ENCODE data around the gene NR2F1-AS1. TPM values are rescaled to one million over a fixed set of nuclear protein-coding genes. Genes with fewer than 3 reads are reported as not detected.

Gene NR2F1-AS1
- 5.2 TPM for total RNA-seq

DNA sequence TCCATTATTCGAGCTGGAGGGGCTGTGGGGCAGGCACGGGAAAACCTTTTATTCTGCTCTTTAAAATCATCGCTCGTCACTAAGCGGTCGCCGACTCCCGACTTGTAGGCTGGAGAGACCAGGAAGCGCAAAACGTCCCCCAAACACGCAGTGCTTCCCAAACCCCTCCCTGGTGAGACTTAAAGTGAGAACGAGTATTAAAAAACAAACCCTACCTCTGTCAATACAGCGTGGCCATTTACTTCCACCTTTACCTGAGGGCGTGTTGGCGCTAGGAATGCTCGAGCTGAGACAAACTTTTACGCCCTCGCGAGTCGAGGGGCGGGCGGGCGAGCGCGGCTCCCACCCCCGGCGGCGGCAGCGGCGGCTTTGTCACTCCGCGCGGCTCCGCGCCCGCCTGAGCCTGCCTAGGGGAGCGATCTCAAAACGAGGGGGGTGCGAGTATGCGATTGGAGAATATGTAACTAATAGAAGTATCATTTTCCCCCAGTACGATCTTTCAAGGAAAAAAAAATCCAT is at the start of gene NR2F1-AS1:
Gene NR2F1-AS1, minus strand, starts transcription at position 293 of the 519 bp plus-strand sequence.
- Histone ChIP-seq H3K4me1 (ENCODE audit: control insufficient read depth in 3 of 3, insufficient read depth in 3 of 3, low read length in 3 of 3) (peaks cover 20 to 27% (median 23%) of the 10 kb centered on the region in 3 donors), H3K27me3 (ENCODE audit: control insufficient read depth in 3 of 3, insufficient read depth in 3 of 3, low read length in 3 of 3) (peaks cover 17 to 65% (median 57%) of the 10 kb centered on the region in 3 donors), H3K9me3 (ENCODE audit: control insufficient read depth in 3 of 3, low read length in 3 of 3) (no peaks in the 10 kb centered on the region), H3K36me3 (ENCODE audit: control insufficient read depth in 3 of 3, insufficient read depth in 3 of 3, low read length in 3 of 3) (no peaks in the 10 kb centered on the region), H3K4me3 (ENCODE audit: low read length in 3 of 3) (peak within 1 kb of the TSS; percentile 64 to 80 (median 70)), H3K9ac (ENCODE audit: low read depth in 1 of 3, low read length in 3 of 3) (peak within 1 kb of the TSS; percentile 62 to 74 (median 74)), H3K27ac (ENCODE audit: low read depth, low read length) (peak within 1 kb of the TSS; percentile 33)

DNA sequence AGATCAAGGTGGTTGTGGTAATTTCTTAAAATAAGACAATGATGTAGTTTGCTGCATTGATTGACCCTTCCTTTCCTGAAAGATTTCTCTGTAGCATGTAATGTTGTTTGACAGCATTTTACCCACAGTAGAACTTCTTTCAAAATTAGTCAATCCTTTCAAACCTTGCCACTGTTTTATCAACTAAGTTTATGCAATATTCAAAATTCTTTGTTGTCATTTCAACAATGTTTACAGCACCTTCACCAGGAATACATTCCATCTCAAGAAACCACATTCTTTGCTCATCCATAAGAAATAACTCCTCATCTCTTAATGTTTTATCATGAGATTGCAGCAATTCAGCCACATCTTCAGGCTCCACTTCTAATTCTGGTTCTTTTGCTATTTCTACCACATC is 45.8 kb upstream of the NR2F1-AS1 start:
- Histone ChIP-seq H3K9ac (ENCODE audit: low read depth in 1 of 3, low read length in 3 of 3) (no peak overlapping the region), H3K27ac (ENCODE audit: low read depth, low read length) (no peak overlapping the region), H3K27me3 (ENCODE audit: control insufficient read depth in 3 of 3, insufficient read depth in 3 of 3, low read length in 3 of 3) (no peaks in the 10 kb centered on the region), H3K4me1 (ENCODE audit: control insufficient read depth in 3 of 3, insufficient read depth in 3 of 3, low read length in 3 of 3) (peaks cover 0 to 2% (median 0%) of the 10 kb centered on the region in 3 donors), H3K36me3 (ENCODE audit: control insufficient read depth in 3 of 3, insufficient read depth in 3 of 3, low read length in 3 of 3) (no peaks in the 10 kb centered on the region), H3K4me3 (ENCODE audit: low read length in 3 of 3) (no peak overlapping the region), H3K9me3 (ENCODE audit: control insufficient read depth in 3 of 3, low read length in 3 of 3) (no peaks in the 10 kb centered on the region)

DNA sequence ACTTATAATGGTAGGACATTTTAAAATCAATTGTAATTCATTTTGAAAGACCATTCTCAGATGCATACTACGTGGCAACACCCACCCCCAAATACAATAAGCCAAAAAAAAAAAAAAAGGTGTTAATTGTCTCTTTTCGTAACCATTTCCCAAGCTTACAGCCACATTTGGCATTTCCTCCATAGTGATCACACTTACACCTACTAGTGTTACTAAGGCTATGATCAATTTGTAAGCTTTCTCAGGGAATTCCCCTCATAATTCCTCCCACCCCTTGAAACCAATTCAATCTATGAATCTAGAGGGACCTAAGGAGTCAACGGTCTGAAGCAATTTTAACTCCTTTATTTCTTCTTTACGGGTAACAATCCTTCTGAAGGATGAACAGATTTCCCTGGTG is 42.1 kb upstream of the NR2F1-AS1 start:
- no peaks in the 10 kb centered on the region for H3K36me3 ChIP-seq (ENCODE audit: control insufficient read depth in 3 of 3, insufficient read depth in 3 of 3, low read length in 3 of 3)

DNA sequence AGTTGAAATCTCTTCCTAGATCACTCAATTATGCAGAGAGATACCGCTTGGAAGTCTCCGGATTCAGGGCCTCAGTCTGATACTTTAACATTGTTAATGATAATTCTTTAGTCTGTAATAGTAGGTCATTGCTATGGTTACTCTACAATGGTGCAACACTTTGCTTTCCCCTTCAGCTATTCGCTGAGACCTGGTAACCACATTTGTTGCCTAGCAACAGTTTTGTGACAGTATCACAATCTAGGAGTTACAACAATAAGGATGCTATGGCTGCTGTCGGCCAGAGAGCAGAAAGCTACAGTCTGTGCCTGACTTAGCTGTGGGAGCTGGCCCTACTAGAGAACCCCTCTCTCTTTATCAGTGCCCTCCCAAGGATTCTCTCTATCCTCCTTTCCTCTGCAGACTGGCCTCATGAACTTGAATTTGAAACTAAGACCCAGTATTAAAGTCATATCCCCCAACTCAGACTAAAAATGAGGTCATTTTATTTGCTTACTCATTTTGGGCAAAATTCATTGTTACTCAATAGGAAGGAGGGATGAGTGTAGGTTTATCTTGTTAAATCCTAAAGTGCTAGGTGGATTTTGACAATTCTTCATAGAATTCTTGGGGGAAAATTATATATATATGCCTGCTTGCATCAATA is 41.3 kb upstream of the NR2F1-AS1 start:
- no peaks in the 10 kb centered on the region for H3K9me3 ChIP-seq (ENCODE audit: control insufficient read depth in 3 of 3, low read length in 3 of 3)
- H3K27ac ChIP-seq (ENCODE audit: low read depth, low read length), result no peak overlapping the region
- no peaks in the 10 kb centered on the region for H3K27me3 ChIP-seq (ENCODE audit: control insufficient read depth in 3 of 3, insufficient read depth in 3 of 3, low read length in 3 of 3)
- H3K4me1 ChIP-seq (ENCODE audit: control insufficient read depth in 3 of 3, insufficient read depth in 3 of 3, low read length in 3 of 3), result peaks cover 4 to 6% (median 5%) of the 10 kb centered on the region in 3 donors
- no peak overlapping the region for H3K9ac ChIP-seq (ENCODE audit: low read depth in 1 of 3, low read length in 3 of 3)
- no peaks in the 10 kb centered on the region for H3K36me3 ChIP-seq (ENCODE audit: control insufficient read depth in 3 of 3, insufficient read depth in 3 of 3, low read length in 3 of 3)
- no peak overlapping the region for H3K4me3 ChIP-seq (ENCODE audit: low read length in 3 of 3)

More for the DNA sequence above, 42.1 kb upstream of the NR2F1-AS1 start:
- no peak overlapping the region for H3K9ac ChIP-seq (ENCODE audit: low read depth in 1 of 3, low read length in 3 of 3)
- H3K27ac ChIP-seq (ENCODE audit: low read depth, low read length), result no peak overlapping the region
- no peaks in the 10 kb centered on the region for H3K9me3 ChIP-seq (ENCODE audit: control insufficient read depth in 3 of 3, low read length in 3 of 3)
- peaks cover 4 to 6% (median 5%) of the 10 kb centered on the region in 3 donors for H3K4me1 ChIP-seq (ENCODE audit: control insufficient read depth in 3 of 3, insufficient read depth in 3 of 3, low read length in 3 of 3)
- H3K27me3 ChIP-seq (ENCODE audit: control insufficient read depth in 3 of 3, insufficient read depth in 3 of 3, low read length in 3 of 3), result no peaks in the 10 kb centered on the region
- no peak overlapping the region for H3K4me3 ChIP-seq (ENCODE audit: low read length in 3 of 3)

DNA sequence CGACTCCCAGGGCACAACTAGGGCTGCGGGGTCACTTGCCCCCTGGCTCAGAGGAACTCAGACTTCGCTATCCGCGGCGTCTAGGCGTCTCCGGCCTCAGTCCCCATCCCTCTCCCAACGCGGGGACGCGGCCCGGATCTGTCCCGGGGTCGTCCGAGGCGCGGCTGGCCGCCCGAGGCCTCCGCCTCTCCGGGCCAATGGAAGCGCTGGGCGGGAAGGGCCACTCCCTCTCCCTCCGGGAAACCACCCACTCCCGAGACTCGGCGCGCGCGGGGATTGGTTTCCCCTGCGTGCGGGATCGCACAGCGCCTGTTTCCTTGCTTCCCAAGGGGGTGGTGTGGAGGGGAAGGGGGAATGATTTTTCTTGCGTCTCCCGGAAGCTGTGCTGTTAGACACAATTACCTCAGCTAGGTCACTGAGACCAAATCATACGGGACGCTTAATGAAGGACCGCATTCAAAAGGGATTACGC is 40.3 kb upstream of the NR2F1-AS1 start:
- peak overlapping the region; percentile 8 to 46 (median 44) for H3K9ac ChIP-seq (ENCODE audit: low read depth in 1 of 3, low read length in 3 of 3)
- peak overlapping the region; percentile 52 to 76 (median 58) for H3K4me3 ChIP-seq (ENCODE audit: low read length in 3 of 3)
- H3K27ac ChIP-seq (ENCODE audit: low read depth, low read length), result peak overlapping the region; percentile 48
- H3K4me1 ChIP-seq (ENCODE audit: control insufficient read depth in 3 of 3, insufficient read depth in 3 of 3, low read length in 3 of 3), result peaks cover 4 to 6% (median 5%) of the 10 kb centered on the region in 3 donors
- no peaks in the 10 kb centered on the region for H3K9me3 ChIP-seq (ENCODE audit: control insufficient read depth in 3 of 3, low read length in 3 of 3)
- no peaks in the 10 kb centered on the region for H3K27me3 ChIP-seq (ENCODE audit: control insufficient read depth in 3 of 3, insufficient read depth in 3 of 3, low read length in 3 of 3)
- no peaks in the 10 kb centered on the region for H3K36me3 ChIP-seq (ENCODE audit: control insufficient read depth in 3 of 3, insufficient read depth in 3 of 3, low read length in 3 of 3)

DNA sequence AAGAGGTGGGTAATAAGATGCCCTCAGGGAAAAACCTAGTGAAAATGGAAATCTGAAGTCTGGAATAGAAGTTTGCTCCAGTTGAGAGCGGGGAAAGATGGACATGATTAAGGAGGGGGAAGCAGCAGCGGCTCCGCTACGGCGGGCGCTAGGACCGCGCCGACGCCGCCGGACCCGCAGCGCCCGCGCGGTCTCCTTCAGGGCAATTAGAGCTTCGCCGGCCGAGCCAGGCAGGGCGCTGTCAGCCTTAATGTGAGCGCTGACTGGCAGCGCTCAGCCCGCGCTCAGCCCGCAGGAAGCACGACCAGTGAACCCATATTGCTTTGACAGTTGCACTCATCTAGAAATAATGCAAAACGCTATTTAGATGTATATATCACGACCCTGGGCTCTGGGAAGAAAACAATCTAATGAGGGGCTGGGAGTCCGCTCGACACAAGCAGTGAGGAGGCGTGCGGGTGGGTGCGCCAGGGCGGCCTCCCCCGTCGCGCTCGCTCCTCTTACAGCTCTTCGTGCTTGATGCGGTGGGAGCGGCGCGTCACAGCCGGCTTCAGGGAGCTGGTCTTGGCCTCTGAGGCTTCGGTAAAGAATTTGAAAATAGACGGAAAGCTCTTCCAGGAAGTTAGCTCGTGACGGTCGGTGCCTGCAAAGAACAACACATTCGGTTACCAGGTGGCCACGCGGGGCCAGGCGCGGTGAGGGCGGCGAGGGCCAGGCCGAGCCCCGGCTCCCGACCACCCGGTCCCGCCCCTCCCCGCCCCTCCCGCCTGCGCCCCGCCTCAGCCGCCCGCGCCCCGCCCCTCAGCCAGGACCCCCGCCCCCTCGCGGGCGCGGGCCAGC is 39.7 kb upstream of the NR2F1-AS1 start:
- Histone ChIP-seq H3K9ac (ENCODE audit: low read depth in 1 of 3, low read length in 3 of 3) (peak overlapping the region; percentile 46 to 75 (median 65)), H3K36me3 (ENCODE audit: control insufficient read depth in 3 of 3, insufficient read depth in 3 of 3, low read length in 3 of 3) (no peaks in the 10 kb centered on the region), H3K4me3 (ENCODE audit: low read length in 3 of 3) (peak overlapping the region; percentile 64 to 82 (median 71)), H3K9me3 (ENCODE audit: control insufficient read depth in 3 of 3, low read length in 3 of 3) (no peaks in the 10 kb centered on the region), H3K27me3 (ENCODE audit: control insufficient read depth in 3 of 3, insufficient read depth in 3 of 3, low read length in 3 of 3) (no peaks in the 10 kb centered on the region), H3K4me1 (ENCODE audit: control insufficient read depth in 3 of 3, insufficient read depth in 3 of 3, low read length in 3 of 3) (peaks cover 4 to 6% (median 5%) of the 10 kb centered on the region in 3 donors), H3K27ac (ENCODE audit: low read depth, low read length) (peak overlapping the region; percentile 58)

DNA sequence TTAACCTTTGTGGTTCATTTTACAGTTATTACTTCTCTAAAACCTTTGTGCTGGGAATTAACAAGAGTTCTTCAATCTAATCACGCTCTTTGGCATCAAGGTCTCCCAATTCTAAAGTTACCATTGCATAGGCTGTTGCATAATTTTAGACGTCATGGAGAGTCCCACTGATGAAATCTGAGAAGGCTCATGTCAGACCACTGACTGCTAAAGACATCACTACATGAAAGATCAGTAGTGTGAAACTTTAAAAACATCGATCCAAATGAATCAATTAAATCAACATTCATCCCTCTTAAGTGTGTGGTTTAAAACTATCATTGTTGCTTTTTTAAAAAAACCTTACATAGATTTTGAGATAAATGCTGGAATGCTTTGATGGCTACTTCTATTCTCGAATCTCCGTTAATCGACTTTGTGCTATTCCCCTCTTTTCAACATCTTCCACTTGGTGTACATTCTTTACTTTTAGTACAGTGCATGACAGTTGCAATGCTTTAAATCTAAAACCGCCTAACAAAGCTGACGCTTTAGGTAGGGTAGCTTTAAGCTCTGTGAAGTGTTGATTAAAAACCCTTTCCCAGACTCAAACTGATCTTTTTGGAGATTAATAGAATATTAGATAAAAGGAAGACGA is 35.6 kb upstream of the NR2F1-AS1 start:
- Histone ChIP-seq H3K27me3 (ENCODE audit: control insufficient read depth in 3 of 3, insufficient read depth in 3 of 3, low read length in 3 of 3) (peaks cover 18 to 26% (median 24%) of the 10 kb centered on the region in 3 donors), H3K9ac (ENCODE audit: low read depth in 1 of 3, low read length in 3 of 3) (no peak overlapping the region), H3K27ac (ENCODE audit: low read depth, low read length) (no peak overlapping the region), H3K4me1 (ENCODE audit: control insufficient read depth in 3 of 3, insufficient read depth in 3 of 3, low read length in 3 of 3) (peaks cover 4 to 6% (median 5%) of the 10 kb centered on the region in 3 donors), H3K36me3 (ENCODE audit: control insufficient read depth in 3 of 3, insufficient read depth in 3 of 3, low read length in 3 of 3) (no peaks in the 10 kb centered on the region), H3K9me3 (ENCODE audit: control insufficient read depth in 3 of 3, low read length in 3 of 3) (no peaks in the 10 kb centered on the region), H3K4me3 (ENCODE audit: low read length in 3 of 3) (no peak overlapping the region)

DNA sequence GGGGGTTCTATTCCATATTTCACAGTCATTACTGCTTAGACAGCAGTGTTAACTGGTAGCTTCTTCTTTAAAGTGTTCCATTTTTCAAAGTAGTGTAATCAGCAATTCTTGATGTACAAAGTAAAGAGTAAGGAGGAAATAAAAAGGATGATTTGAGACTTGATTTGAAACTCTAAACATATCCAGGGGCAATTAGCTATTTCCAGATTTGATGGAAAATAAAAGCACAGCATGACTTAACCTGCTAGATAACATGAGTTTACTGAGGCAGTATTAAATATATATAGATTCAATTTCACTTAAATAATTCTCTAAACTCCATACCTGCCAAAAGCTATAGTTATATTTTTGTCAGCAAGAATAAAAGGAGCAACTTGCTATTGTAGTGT is 31.8 kb upstream of the NR2F1-AS1 start:
- peaks cover 0 to 1% (median 0%) of the 10 kb centered on the region in 3 donors for H3K9me3 ChIP-seq (ENCODE audit: control insufficient read depth in 3 of 3, low read length in 3 of 3)

DNA sequence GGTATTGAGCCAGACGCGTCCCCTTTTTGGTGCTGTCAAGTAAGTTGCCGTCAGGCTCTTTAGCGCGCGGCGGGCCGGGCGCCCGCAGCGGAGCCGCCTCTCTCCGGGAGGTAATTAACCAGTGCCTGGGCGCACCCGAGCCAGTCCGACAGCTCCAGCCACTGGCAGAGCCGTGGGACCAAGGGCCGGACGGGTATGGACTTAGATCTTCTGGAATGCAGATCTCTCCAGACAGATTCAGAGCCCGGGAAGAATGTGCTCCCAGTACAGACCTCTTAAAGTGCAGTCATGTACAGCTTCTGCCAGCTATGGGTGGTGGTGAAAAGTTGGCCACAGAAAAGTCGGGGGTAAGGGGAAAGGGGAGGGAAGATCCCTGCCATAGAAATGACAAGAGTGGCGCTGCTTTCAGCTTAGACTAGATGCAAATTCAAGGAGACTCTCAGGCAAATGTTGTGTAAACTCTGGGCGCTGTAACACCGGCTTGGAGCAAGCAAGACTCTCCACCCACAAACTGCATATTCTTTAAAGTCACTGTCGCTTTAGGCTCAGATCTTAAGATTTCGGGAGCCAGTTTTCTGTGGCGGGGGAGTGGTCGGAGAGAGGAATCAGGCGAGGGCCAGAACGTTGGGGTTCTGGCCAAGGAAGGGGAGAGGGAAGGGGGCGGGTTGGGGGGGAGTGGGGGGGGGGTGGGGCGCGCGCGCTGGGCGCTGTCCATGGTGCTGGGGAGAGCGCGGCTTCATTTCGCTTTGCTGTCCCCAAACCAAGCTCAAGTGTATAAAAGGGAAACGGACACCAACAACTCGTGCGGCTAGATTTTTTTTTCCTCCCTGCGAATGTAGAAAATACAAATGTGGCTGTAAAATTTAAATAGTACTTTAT is 31.2 kb upstream of the NR2F1-AS1 start:
- Histone ChIP-seq H3K4me1 (ENCODE audit: control insufficient read depth in 3 of 3, insufficient read depth in 3 of 3, low read length in 3 of 3) (peaks cover 9 to 10% (median 9%) of the 10 kb centered on the region in 3 donors), H3K4me3 (ENCODE audit: low read length in 3 of 3) (no peak overlapping the region), H3K27ac (ENCODE audit: low read depth, low read length) (no peak overlapping the region), H3K27me3 (ENCODE audit: control insufficient read depth in 3 of 3, insufficient read depth in 3 of 3, low read length in 3 of 3) (peaks cover 60 to 69% (median 65%) of the 10 kb centered on the region in 3 donors), H3K36me3 (ENCODE audit: control insufficient read depth in 3 of 3, insufficient read depth in 3 of 3, low read length in 3 of 3) (no peaks in the 10 kb centered on the region), H3K9me3 (ENCODE audit: control insufficient read depth in 3 of 3, low read length in 3 of 3) (peaks cover 0 to 1% (median 0%) of the 10 kb centered on the region in 3 donors), H3K9ac (ENCODE audit: low read depth in 1 of 3, low read length in 3 of 3) (no peak overlapping the region)

More for the DNA sequence above, 31.8 kb upstream of the NR2F1-AS1 start:
- H3K9ac ChIP-seq (ENCODE audit: low read depth in 1 of 3, low read length in 3 of 3), result no peak overlapping the region
- no peaks in the 10 kb centered on the region for H3K36me3 ChIP-seq (ENCODE audit: control insufficient read depth in 3 of 3, insufficient read depth in 3 of 3, low read length in 3 of 3)
- H3K4me1 ChIP-seq (ENCODE audit: control insufficient read depth in 3 of 3, insufficient read depth in 3 of 3, low read length in 3 of 3), result peaks cover 2 to 3% (median 2%) of the 10 kb centered on the region in 3 donors
- peaks cover 53 to 62% (median 59%) of the 10 kb centered on the region in 3 donors for H3K27me3 ChIP-seq (ENCODE audit: control insufficient read depth in 3 of 3, insufficient read depth in 3 of 3, low read length in 3 of 3)
- H3K27ac ChIP-seq (ENCODE audit: low read depth, low read length), result no peak overlapping the region
- no peak overlapping the region for H3K4me3 ChIP-seq (ENCODE audit: low read length in 3 of 3)

Measured in skeletal muscle tissue (tissue), 4 donors.